HL-60/S4 (cell line): Measurements from ENCODE around the gene C10orf71.

ENCODE experiments used
- in situ Hi-C: fragments of 300-500 bp; cut with MboI; formaldehyde crosslinking; loops from 2 replicates; pipeline ENCODE4 v1.14.3; 2022; ENCODE audit warnings: low sequenced_read_pairs

The C10orf71 gene

GRCh38 chr10:49359349-49360270 lies 60.6 kb downstream of the C10orf71 start:
- in situ Hi-C loops: no loop called here

GRCh38 chr10:49360271-49361177 lies 61.6 kb downstream of the C10orf71 start:
- in situ Hi-C loops: no loop called here

GRCh38 chr10:49361178-49361554 lies 62.2 kb downstream of the C10orf71 start:
- in situ Hi-C loops: no loop called here

- in situ Hi-C loops: no loop called here
These were observed 63.0 kb downstream of the C10orf71 start for GRCh38 chr10:49361735-49362568.

GRCh38 chr10:49362596-49363260 lies 63.8 kb downstream of the C10orf71 start:
- in situ Hi-C loops: no loop called here

GRCh38 chr10:49363309-49364031 lies 64.5 kb downstream of the C10orf71 start:
- in situ Hi-C loops: no loop called here

GRCh38 chr10:49364051-49364450 lies 65.1 kb downstream of the C10orf71 start:
- in situ Hi-C loops: no loop called here

GRCh38 chr10:49364747-49365146 lies 65.8 kb downstream of the C10orf71 start:
- in situ Hi-C loops: no loop called here

- in situ Hi-C loops: no loop called here
These were observed 66.3 kb downstream of the C10orf71 start for GRCh38 chr10:49365275-49365674.

GRCh38 chr10:49365675-49366415 lies 66.9 kb downstream of the C10orf71 start:
- in situ Hi-C loops: no loop called here

- in situ Hi-C loops: no loop called here
These were observed 67.5 kb downstream of the C10orf71 start for GRCh38 chr10:49366460-49366859.

GRCh38 chr10:49367600-49367999 lies 68.6 kb downstream of the C10orf71 start:
- in situ Hi-C loops: no loop called here

- in situ Hi-C loops: no loop called here
These were observed 69.3 kb downstream of the C10orf71 start for GRCh38 chr10:49368256-49368655.

- in situ Hi-C loops: no loop called here
These were observed 70.5 kb downstream of the C10orf71 start for GRCh38 chr10:49369216-49370162.

GRCh38 chr10:49370326-49371100 lies 71.5 kb downstream of the C10orf71 start:
- in situ Hi-C loops: no loop called here

- in situ Hi-C loops: no loop called here
These were observed 73.0 kb downstream of the C10orf71 start for GRCh38 chr10:49371967-49372366.

- in situ Hi-C loops: no loop called here
These were observed 74.4 kb downstream of the C10orf71 start for GRCh38 chr10:49373361-49373760.
